Sigmoid colon (tissue), 4 donors: ENCODE results near the gene CIAO2A.

Source experiments
- EP300 ChIP-seq, 4 donors: sonication (generic); formaldehyde crosslinking; IDR thresholded peaks; one replicate each; pipeline ENCODE4 v1.6.1; 2017; ENCODE audit warnings: antibody characterized with exemption in 4 of 4
- POLR2A ChIP-seq, 2 donors: fragments of 450-650 bp; IDR thresholded peaks; one replicate each; pipeline ENCODE4 v1.6.1; 2016; ENCODE audit warnings: antibody characterized with exemption in 2 of 2, mild to moderate bottlenecking in 2 of 2, moderate library complexity in 2 of 2
- POLR2AphosphoS5 ChIP-seq, 4 donors: sonication (generic); formaldehyde crosslinking; IDR thresholded peaks; one replicate each; pipeline ENCODE4 v1.6.1; 2017; ENCODE audit warnings: antibody characterized with exemption in 4 of 4
- TF ChIP-seq, protein P1 (sequence below), 4 experiments: fragments of 450-650 bp in 3 of 4; fragments of 200-600 bp in 1 of 4; IDR thresholded peaks; one replicate each; pipeline ENCODE4 v1.5.1; 2016 to 2019; ENCODE audit warnings: antibody characterized with exemption in 4 of 4, mild to moderate bottlenecking in 3 of 4, moderate library complexity in 2 of 4

DNA sequence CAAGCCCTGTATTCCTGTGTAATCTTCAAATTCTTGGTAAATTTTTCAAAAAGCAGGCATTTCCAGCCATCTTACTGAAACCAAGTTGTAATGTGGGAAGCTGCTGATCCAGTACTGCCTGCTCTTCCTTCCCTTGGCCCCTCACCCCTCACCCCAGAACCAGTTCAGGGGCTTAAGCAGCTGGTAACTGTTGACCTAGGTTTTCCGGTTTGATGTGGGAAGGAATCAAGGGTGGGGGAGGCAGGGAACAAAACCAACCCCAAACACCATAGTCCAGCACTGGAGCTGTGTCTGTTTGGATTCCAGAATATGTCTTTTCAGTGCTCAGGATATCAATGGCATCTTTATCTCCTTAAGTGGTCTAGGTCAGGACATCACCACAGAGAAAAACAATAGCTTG is 28.8 kb upstream of the CIAO2A start:
- TF ChIP-seq POLR2AphosphoS5 (IDR thresholded peaks at IDR 0.05) (no peak), POLR2A (IDR thresholded peaks at IDR 0.05) (no peak), EP300 (IDR thresholded peaks at IDR 0.05) (no peak)
- TF ChIP-seq, protein P1, sequence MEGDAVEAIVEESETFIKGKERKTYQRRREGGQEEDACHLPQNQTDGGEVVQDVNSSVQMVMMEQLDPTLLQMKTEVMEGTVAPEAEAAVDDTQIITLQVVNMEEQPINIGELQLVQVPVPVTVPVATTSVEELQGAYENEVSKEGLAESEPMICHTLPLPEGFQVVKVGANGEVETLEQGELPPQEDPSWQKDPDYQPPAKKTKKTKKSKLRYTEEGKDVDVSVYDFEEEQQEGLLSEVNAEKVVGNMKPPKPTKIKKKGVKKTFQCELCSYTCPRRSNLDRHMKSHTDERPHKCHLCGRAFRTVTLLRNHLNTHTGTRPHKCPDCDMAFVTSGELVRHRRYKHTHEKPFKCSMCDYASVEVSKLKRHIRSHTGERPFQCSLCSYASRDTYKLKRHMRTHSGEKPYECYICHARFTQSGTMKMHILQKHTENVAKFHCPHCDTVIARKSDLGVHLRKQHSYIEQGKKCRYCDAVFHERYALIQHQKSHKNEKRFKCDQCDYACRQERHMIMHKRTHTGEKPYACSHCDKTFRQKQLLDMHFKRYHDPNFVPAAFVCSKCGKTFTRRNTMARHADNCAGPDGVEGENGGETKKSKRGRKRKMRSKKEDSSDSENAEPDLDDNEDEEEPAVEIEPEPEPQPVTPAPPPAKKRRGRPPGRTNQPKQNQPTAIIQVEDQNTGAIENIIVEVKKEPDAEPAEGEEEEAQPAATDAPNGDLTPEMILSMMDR (IDR thresholded peaks at IDR 0.05): no peak
